SK-N-MC (cell line): ENCODE measurements around the gene NDUFA6.

Experiments used
- EZH2 ChIP-seq: fragments of 200-600 bp; sonication (generic); IDR thresholded peaks from one replicate; pipeline ENCODE4 v1.6.1; 2017; ENCODE audit warnings: antibody characterized with exemption
- FOXP2 ChIP-seq: optimal IDR thresholded peaks from 2 replicates; pipeline ENCODE3; 2011; ENCODE audit warnings: mild to moderate bottlenecking, moderate library complexity; ENCODE audit not compliant: insufficient read depth; ENCODE audit errors: extremely low read length, control extremely low read depth
- POLR2AphosphoS5 ChIP-seq: IDR thresholded peaks from 2 replicates; pipeline ENCODE4 v1.6.1; 2012; ENCODE audit warnings: mild to moderate bottlenecking, low read depth, low read length, borderline replicate concordance

GRCh38 chr22:42072606-42073330, 17.8 kb downstream of the NDUFA6 start:
- TF ChIP-seq EZH2, result no peak
- no peak for TF ChIP-seq POLR2AphosphoS5
- no peak for TF ChIP-seq FOXP2
